HG03045 (cell line): ENCODE data around the gene PITX3.

ENCODE experiments used
- ATAC-seq: cut with Tn5 transposase; IDR thresholded peaks from one replicate; pipeline ENCODE4 v1.9.1; 2021; ENCODE audit warnings: mild to moderate bottlenecking, moderate library complexity; ENCODE audit not compliant: unreplicated experiment

PITX3 gene

DNA sequence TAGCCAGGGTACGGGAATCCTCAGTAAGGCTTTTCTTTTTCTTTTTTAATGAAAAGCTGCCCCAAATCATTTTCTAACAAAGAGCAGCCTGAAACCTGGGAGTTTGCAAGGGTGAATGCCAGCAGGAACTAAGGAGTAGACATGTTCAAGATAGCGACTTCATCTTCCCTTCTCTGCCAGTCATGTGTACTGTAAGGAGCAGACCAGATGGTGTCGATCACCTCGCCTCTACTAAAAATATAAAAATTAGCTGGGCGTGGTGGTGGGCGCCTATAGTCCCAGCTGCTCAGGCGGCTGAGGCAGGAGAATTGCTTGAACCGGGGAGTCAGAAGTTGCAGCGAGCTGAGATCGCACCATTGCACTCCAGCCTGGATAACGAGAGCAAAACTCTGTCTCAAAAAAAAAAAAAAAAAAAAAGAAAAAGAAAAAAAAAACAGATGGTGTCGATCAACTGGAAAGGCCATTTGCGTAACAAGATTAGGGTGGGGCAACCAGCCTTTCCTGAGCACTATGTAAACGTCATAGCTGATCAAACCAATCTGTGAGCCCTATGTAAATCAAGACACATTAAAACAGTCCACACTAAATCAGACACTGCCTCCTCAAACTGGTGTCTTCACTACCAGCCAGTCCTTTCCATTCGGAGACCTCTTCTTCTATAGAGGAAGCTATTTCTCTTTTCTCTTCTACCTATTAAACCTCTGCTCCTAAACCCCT lies 55.3 kb downstream of the PITX3 start:
- no peak for ATAC-seq

DNA sequence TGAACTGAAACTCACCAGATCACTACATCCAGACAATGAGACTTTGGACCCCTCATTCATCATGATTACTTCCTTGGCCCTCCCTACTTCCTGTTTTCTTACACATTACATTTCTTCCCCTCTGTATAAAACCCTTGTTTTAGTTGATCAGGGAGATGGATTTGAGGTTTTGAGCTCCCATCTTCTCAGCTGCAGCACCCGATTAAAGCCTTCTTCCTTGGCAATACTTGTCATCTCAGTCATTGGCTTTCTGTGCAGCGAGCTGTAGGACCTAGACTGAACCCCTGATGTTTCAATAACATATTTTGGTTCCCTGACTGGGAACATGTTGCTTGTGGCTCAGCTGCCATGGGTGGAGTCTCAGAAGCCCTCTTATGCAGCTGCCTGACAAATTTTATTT lies 56.0 kb downstream of the PITX3 start:
- ATAC-seq: no peak

GRCh38 chr10:102184606-102185005 lies 56.7 kb downstream of the PITX3 start:
- ATAC-seq: no peak
